ENCODE results near the gene SSH3.

SSH3 gene

DNA sequence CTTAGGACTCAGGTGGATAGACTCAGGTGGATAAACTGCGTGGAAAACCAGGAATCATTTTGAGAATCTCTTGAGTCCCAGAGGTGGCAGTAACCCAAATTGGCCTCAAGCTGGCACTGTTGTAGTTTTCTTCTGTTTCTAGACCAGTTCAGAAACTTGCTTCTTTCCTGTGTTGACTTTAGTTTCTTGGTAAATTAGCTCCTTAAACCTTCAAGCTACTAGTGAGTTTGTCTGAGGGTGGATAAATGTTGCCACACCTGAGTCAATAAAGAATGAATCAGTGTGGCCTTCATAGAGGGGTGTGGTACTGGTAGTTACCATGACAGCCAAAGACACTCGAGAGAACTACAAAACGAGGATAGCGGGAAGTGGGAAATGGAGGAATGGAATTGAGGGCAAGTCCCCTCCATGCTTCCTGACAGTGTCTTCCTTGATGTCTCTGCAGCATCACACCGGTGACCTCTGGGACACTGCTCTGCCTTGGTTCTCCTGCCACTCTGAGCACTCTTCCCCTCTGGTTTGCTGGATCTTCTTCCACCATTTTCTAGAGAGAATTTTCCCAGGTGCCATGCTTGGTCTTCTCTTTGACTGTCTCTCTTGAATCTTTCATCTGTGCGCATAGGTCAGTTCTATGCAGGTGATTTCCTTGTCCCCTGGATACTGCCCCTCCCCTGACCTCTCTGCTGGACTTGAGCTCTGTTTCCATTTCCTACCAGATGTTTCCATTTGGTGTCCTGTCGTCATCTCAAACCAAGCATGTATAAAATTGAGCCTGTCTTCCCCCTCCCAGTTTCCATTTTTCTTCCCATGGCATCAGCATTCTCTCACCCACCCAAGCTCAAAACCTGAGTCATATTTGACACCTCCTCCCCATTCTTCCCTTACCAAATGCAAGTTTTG is 42.8 kb downstream of the SSH3 start:
- no peaks in the 10 kb centered on the region for H3K9me3 Mint-ChIP-seq
- DNase-seq (no peak), ATAC-seq (peak; percentile 55)
- H3K36me3 Mint-ChIP-seq (ENCODE audit: low read depth) = no peaks in the 10 kb centered on the region
- H3K27me3 Mint-ChIP-seq = no peaks in the 10 kb centered on the region
- no peak overlapping the region for H3K4me3 Mint-ChIP-seq
- H3K27ac Mint-ChIP-seq = peak overlapping the region; percentile 61
- H3K4me1 Mint-ChIP-seq = peaks cover 59% of the 10 kb centered on the region

DNA sequence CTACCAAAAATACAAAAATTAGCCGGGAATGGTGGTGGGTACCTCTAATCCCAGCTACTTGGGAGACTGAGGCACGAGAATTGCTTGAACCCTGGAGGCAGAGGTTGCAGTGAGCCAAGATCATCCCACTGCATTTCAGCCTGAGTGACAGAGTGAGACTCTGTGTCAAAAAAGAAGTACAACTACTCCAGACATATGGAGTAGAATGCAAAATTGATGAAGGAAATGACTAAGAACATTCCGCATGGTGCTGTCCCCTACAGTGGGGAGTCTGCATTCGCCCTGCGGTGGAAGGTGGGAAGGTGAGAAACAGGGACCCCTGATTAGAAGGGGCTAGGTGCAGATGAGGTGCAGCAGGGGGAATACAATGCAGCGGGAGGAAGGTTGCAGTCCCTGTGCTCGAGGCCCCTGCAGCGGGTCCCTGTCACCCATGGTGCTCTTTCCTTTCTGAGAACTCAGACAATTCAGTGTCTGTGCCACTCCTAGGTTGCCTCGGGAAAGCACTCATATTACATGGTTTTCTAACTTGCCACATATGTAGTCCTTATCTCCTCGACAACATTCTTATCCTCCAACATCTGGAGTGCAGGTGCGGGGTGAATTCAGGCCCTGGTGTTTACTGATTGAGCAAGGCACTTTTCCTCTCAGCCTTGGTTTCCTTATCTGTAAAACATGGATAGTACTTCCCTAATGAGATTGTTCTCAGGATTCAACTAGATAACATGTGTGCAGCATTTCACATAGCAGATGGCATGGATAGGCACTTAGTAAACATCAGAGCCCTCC is 44.8 kb downstream of the SSH3 start:
- H3K4me1 Mint-ChIP-seq = peaks cover 72% of the 10 kb centered on the region
- H3K36me3 Mint-ChIP-seq (ENCODE audit: low read depth) = no peaks in the 10 kb centered on the region
- DNase-seq = no peak
- no peaks in the 10 kb centered on the region for H3K9me3 Mint-ChIP-seq
- no peaks in the 10 kb centered on the region for H3K27me3 Mint-ChIP-seq
- no peak overlapping the region for H3K4me3 Mint-ChIP-seq
- peak; percentile 33 for ATAC-seq
- H3K27ac Mint-ChIP-seq = peak overlapping the region; percentile 1

GRCh38 chr11:67349036-67349435 is 45.7 kb downstream of the SSH3 start:
- H3K4me1 Mint-ChIP-seq = peaks cover 78% of the 10 kb centered on the region
- no peaks in the 10 kb centered on the region for H3K36me3 Mint-ChIP-seq (ENCODE audit: low read depth)
- ATAC-seq (no peak), DNase-seq (no peak)
- H3K4me3 Mint-ChIP-seq = no peak overlapping the region
- H3K27ac Mint-ChIP-seq = no peak overlapping the region
- no peaks in the 10 kb centered on the region for H3K27me3 Mint-ChIP-seq
- no peaks in the 10 kb centered on the region for H3K9me3 Mint-ChIP-seq

DNA sequence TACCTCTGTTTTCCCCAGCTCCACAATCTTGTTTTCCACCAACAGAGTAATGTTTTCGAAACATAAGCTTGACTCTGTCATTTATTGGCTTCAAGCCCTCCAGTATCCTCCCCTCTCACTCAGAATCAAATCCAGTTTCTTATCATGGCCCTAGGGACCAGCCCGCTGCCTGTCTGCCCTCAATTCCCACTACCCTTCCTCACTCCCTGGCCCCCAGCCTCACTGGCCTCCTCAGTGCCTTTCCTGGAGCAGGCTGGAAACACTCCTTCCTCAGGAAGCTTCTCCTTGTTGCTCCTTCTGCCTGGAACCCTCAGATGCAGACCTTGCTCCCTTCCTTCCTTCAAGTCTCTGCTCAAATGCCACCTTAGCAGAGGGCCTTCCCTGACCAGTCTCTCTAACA is 46.1 kb downstream of the SSH3 start:
- Mint-ChIP-seq H3K36me3 (ENCODE audit: low read depth) (no peaks in the 10 kb centered on the region), H3K4me3 (no peak overlapping the region)
- ATAC-seq = no peak

DNA sequence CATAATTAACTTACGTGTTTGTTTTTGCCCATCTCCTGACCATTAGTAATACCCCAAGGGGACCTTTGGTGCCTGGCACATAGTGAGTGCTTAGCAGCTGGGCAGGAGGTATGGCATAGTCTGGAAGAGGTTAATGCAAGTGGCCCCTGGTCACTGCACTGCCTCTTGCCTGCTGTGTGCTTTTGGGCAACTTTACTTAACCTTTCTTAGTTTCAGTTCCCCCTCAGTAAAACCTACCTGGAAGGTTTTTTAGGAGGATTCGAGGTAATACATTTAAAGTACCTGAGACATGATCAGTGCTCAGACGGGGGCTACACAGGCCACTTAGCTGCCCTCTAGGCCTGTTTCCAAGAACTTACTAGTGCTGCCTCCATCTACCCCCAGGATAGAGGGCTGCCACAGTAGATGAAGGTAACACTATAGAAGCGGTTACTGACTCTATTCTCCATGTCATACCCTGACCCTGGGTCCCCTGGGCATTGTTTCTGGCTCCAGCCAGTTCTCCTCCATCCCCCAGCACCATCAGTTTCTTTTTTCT is 46.7 kb downstream of the SSH3 start:
- Mint-ChIP-seq H3K9me3 (no peaks in the 10 kb centered on the region), H3K27ac (peak overlapping the region; percentile 33), H3K36me3 (ENCODE audit: low read depth) (no peaks in the 10 kb centered on the region), H3K4me1 (peaks cover 78% of the 10 kb centered on the region), H3K4me3 (no peak overlapping the region), H3K27me3 (no peaks in the 10 kb centered on the region)
- DNase-seq (no peak), ATAC-seq (no peak)

More for the DNA sequence above, 46.1 kb downstream of the SSH3 start:
- DNase-seq = no peak
- H3K9me3 Mint-ChIP-seq = no peaks in the 10 kb centered on the region
- H3K27ac Mint-ChIP-seq = peak overlapping the region; percentile 33
- no peaks in the 10 kb centered on the region for H3K27me3 Mint-ChIP-seq
- peaks cover 78% of the 10 kb centered on the region for H3K4me1 Mint-ChIP-seq

- Mint-ChIP-seq H3K27ac (peak overlapping the region; percentile 74), H3K9me3 (no peaks in the 10 kb centered on the region), H3K27me3 (no peaks in the 10 kb centered on the region), H3K4me1 (peaks cover 72% of the 10 kb centered on the region), H3K36me3 (ENCODE audit: low read depth) (no peaks in the 10 kb centered on the region), H3K4me3 (peak overlapping the region; percentile 96)
- DNase-seq (peak; percentile 70), ATAC-seq (no peak)
Observed at GRCh38 chr11:67351275-67352005, 48.1 kb downstream of the SSH3 start.

DNA sequence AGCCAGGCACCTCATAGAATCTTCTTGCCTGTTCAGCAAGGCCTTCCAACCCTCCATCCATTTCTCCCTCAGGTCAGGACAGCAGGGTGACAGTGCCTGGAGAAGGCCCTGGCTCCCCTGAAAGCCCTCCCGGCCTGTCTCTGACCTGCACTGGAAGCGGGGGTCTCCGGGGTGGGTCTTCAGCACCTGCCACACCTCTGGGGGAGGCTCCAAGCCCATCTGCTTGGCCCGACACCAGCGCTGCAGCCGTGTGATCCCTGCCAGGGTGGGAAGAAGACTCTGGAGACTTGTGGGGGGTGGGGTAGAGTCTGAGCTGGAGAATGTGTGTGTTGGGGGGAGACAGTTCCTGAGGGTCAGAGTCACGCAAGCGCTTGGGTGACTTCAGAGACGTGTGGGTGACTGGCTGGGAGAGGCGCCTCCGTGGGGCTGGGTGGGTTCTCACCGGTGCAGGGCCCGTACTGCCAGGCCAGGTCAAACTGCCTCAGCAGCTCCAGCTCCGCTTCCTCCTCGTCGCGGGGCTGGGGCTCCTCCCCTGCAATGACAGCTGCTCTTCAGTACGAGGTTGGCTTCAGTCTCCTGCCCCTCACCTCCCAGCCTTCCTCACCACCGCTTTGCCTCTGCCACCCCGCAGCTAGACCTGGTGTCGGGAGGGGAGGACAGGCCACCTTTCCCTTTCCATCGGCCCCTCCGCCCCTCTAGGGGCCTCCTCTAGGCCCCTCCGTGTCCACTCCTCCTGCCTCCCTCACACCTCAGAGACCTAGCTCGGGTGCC is 49.4 kb downstream of the SSH3 start:
- peaks cover 78% of the 10 kb centered on the region for H3K4me1 Mint-ChIP-seq
- H3K27me3 Mint-ChIP-seq = no peaks in the 10 kb centered on the region
- H3K36me3 Mint-ChIP-seq (ENCODE audit: low read depth) = no peaks in the 10 kb centered on the region
- peak overlapping the region; percentile 97 for H3K27ac Mint-ChIP-seq
- DNase-seq = no peak
- peak; percentile 26 for ATAC-seq
- peak overlapping the region; percentile 96 for H3K4me3 Mint-ChIP-seq
- H3K9me3 Mint-ChIP-seq = no peaks in the 10 kb centered on the region

DNA sequence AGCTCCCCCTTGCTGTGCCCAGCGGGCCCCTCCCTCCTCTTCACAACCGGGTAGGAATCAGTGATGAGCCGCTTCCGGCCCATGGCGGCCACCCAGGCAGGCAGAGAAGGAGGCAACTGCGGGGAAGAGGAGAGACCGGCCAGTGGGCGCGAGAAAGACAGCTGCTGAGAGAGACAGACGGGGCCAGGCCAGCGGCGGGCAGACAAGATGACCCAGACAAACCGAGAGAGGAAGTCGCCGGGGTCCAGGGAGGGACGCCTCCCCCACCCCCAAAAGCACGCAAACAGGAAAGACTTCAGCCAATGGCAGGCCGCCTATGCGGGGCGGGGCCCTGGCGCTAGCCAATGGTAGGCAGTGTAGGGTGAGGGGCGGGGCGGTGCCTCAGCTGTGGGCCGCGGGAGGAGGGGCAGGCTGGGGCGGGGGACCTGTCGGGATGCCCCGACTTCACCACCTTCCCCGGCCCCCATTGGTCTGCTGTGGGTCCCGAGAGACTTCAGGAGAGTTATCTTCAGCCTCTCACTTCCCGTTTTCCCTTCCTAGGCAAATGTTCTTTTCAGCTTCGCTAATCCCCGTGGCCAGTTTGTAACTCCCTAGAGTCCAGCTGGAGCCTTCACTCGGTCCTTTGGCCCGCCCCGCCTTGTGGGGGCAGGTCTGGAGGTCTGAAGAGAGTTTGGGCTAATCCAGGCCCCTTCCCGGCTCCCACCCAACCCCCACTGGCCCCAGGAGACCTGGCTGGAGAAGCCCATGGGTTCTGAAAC is 50.2 kb downstream of the SSH3 start, which contains the start of gene POLD4:
TSS of gene POLD4 (minus strand) at position 230 of the 758 bp plus-strand sequence. CDS start at position 83, 147 bp downstream.
- DNase-seq = peak; percentile 98
- ATAC-seq = peak; percentile 87
- no peaks in the 10 kb centered on the region for H3K9me3 Mint-ChIP-seq
- no peaks in the 10 kb centered on the region for H3K36me3 Mint-ChIP-seq (ENCODE audit: low read depth)
- peak within 1 kb of the TSS; percentile 96 for H3K4me3 Mint-ChIP-seq
- peaks cover 76% of the 10 kb centered on the region for H3K4me1 Mint-ChIP-seq
- H3K27ac Mint-ChIP-seq = peak within 1 kb of the TSS; percentile 97
- no peaks in the 10 kb centered on the region for H3K27me3 Mint-ChIP-seq

GRCh38 chr11:67354075-67355022 is 51.0 kb downstream of the SSH3 start:
- DNase-seq = peak; percentile 40
- ATAC-seq = peak; percentile 37
- Mint-ChIP-seq H3K4me1 (peaks cover 68% of the 10 kb centered on the region), H3K27me3 (no peaks in the 10 kb centered on the region), H3K9me3 (no peaks in the 10 kb centered on the region), H3K27ac (peak overlapping the region; percentile 97), H3K36me3 (ENCODE audit: low read depth) (no peaks in the 10 kb centered on the region), H3K4me3 (peak overlapping the region; percentile 96)

GRCh38 chr11:67355023-67355793 is 51.9 kb downstream of the SSH3 start:
- Mint-ChIP-seq H3K4me1 (peaks cover 59% of the 10 kb centered on the region), H3K27ac (peak overlapping the region; percentile 97), H3K9me3 (no peaks in the 10 kb centered on the region), H3K27me3 (no peaks in the 10 kb centered on the region), H3K36me3 (ENCODE audit: low read depth) (no peaks in the 10 kb centered on the region), H3K4me3 (no peak overlapping the region)
- ATAC-seq (no peak), DNase-seq (no peak)

GRCh38 chr11:67355794-67356386 is 52.6 kb downstream of the SSH3 start:
- Mint-ChIP-seq H3K4me1 (peaks cover 58% of the 10 kb centered on the region), H3K36me3 (ENCODE audit: low read depth) (no peaks in the 10 kb centered on the region), H3K27ac (peak overlapping the region; percentile 14), H3K4me3 (no peak overlapping the region), H3K27me3 (no peaks in the 10 kb centered on the region), H3K9me3 (no peaks in the 10 kb centered on the region)
- no peak for ATAC-seq
- no peak for DNase-seq

All from activated naive CD8-positive, alpha-beta T cell treated with anti-CD3 and anti-CD28 coated beads, Interleukin-2, amount 50 U/mL, for 24 hours (primary cell).